DOHH2 (cell line): ENCODE results near the gene SOBP.
A peak's percentile ranks its signal among the peaks of the same experiment; 100 is the strongest.

Source experiments
- H3F3A ChIP-seq: fragments of 200-600 bp; sonication (generic), shearing (Covaris generic); 2 replicates; pipeline ENCODE4 v1.6.0; 2016; ENCODE audit warnings: antibody characterized with exemption, mild to moderate bottlenecking; ENCODE audit not compliant: control insufficient read depth, insufficient read depth
- H3K27ac ChIP-seq: fragments of 200-600 bp; sonication (generic); 2 replicates; pipeline ENCODE4 v1.5.1; 2014; ENCODE audit warnings: low read depth, mild to moderate bottlenecking, low read length, moderate library complexity
- H3K27me3 ChIP-seq: fragments of 200-600 bp; sonication (generic); 2 replicates; pipeline ENCODE4 v1.6.1; 2014; ENCODE audit warnings: mild to moderate bottlenecking, low read length, mixed read lengths; ENCODE audit not compliant: control insufficient read depth
- H3K36me3 ChIP-seq: fragments of 200-600 bp; sonication (generic); 2 replicates; pipeline ENCODE4 v1.6.1; 2014; ENCODE audit warnings: mild to moderate bottlenecking, low read length, moderate library complexity, mixed read lengths; ENCODE audit not compliant: control insufficient read depth
- H3K4me1 ChIP-seq: fragments of 200-600 bp; sonication (generic); 2 replicates; pipeline ENCODE4 v1.6.1; 2014; ENCODE audit warnings: mild to moderate bottlenecking, low read length, mixed read lengths; ENCODE audit not compliant: control insufficient read depth
- H3K4me2 ChIP-seq: fragments of 200-600 bp; sonication (generic); 2 replicates; pipeline ENCODE4 v1.6.0; 2014; ENCODE audit warnings: mild to moderate bottlenecking, low read length, moderate library complexity
- H3K4me3 ChIP-seq: fragments of 200-600 bp; sonication (generic); 2 replicates; pipeline ENCODE4 v1.5.1; 2014; ENCODE audit warnings: mild to moderate bottlenecking, low read length, mixed read lengths
- H3K79me2 ChIP-seq: fragments of 200-600 bp; sonication (generic); 2 replicates; pipeline ENCODE4 v1.6.1; 2014; ENCODE audit warnings: mild to moderate bottlenecking, low read length, mixed read lengths; ENCODE audit not compliant: control insufficient read depth
- H3K9me2 ChIP-seq: fragments of 200-600 bp; sonication (generic); replicated peaks from 2 replicates; pipeline ENCODE4 v1.6.1; 2014; ENCODE audit warnings: mild to moderate bottlenecking, low read length, mixed read lengths; ENCODE audit not compliant: control insufficient read depth
- H3K9me3 ChIP-seq: fragments of 200-600 bp; sonication (generic); 2 replicates; pipeline ENCODE4 v1.6.1; 2014; ENCODE audit warnings: antibody characterized with exemption, low read length, mixed read lengths; ENCODE audit not compliant: control insufficient read depth, insufficient read depth
- H4K20me1 ChIP-seq: fragments of 200-600 bp; sonication (generic); 2 replicates; pipeline ENCODE4 v1.6.0; 2014; ENCODE audit warnings: low read depth, mild to moderate bottlenecking, antibody characterized with exemption, low read length, moderate library complexity; ENCODE audit not compliant: control insufficient read depth, insufficient read depth
- EZH2phosphoT487 ChIP-seq: fragments of 200-600 bp; sonication (generic); IDR thresholded peaks from 2 replicates; pipeline ENCODE4 v1.6.1; 2017; ENCODE audit warnings: borderline replicate concordance, mild to moderate bottlenecking, antibody characterized with exemption, low read length, moderate library complexity, mixed read lengths
- TF ChIP-seq, protein P1 (sequence below): fragments of 200-600 bp; sonication (generic); IDR thresholded peaks from one replicate; pipeline ENCODE4 v1.5.1; 2014; ENCODE audit warnings: antibody characterized with exemption, mild to moderate bottlenecking, low read depth, low read length; ENCODE audit not compliant: poor library complexity, severe bottlenecking

The SOBP gene

DNA sequence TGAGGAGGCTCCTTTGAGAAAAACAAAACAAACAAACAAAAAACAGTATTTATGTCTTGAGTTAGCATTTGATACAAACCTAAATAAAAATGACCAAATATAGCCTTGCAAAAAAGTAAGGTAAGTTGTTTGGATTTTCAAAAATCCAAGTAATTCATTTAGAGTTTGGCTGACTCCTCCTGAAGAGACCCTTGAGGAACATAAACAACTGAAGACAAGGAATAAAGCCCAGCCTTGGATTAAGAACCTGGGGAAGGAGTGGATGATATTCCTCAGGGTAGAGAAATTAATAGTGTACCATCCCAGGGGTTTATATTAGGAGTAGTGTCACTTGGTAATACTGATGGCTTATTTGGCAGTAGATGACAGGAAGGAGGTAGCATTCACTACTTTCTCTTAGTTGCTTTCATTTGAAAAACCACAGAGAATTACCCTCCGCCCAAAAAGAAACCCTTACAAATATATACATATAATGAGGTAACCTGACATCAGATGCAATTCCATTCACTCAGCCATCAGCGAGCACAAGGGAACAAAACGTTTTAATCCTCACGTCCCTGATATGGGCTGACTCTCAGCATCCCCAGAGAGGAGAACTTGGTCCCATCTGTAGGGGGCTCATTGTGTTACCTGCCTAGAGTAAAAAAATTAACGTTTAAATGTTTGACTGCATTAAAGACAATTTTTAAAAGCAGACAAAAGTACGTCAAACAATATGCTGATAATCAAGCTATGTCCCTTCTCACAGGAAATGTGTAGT lies 57.0 kb downstream of the SOBP start:
- H3K4me3 ChIP-seq, result no peak overlapping the region
- H3K9me2 ChIP-seq, result no peaks in the 10 kb centered on the region
- peaks cover 2% of the 10 kb centered on the region for H3F3A ChIP-seq
- no peak overlapping the region for H3K4me2 ChIP-seq
- no peaks in the 10 kb centered on the region for H3K9me3 ChIP-seq
- H4K20me1 ChIP-seq, result no peaks in the 10 kb centered on the region
- no peak for TF ChIP-seq EZH2phosphoT487
- TF ChIP-seq, protein P1, sequence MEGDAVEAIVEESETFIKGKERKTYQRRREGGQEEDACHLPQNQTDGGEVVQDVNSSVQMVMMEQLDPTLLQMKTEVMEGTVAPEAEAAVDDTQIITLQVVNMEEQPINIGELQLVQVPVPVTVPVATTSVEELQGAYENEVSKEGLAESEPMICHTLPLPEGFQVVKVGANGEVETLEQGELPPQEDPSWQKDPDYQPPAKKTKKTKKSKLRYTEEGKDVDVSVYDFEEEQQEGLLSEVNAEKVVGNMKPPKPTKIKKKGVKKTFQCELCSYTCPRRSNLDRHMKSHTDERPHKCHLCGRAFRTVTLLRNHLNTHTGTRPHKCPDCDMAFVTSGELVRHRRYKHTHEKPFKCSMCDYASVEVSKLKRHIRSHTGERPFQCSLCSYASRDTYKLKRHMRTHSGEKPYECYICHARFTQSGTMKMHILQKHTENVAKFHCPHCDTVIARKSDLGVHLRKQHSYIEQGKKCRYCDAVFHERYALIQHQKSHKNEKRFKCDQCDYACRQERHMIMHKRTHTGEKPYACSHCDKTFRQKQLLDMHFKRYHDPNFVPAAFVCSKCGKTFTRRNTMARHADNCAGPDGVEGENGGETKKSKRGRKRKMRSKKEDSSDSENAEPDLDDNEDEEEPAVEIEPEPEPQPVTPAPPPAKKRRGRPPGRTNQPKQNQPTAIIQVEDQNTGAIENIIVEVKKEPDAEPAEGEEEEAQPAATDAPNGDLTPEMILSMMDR, result no peak
- H3K4me1 ChIP-seq, result peaks cover 26% of the 10 kb centered on the region
- no peaks in the 10 kb centered on the region for H3K27me3 ChIP-seq
- H3K27ac ChIP-seq, result no peak overlapping the region
- H3K79me2 ChIP-seq, result no peaks in the 10 kb centered on the region
- peaks cover 2% of the 10 kb centered on the region; the same call in 1 of the 2 replicates for H3K36me3 ChIP-seq

DNA sequence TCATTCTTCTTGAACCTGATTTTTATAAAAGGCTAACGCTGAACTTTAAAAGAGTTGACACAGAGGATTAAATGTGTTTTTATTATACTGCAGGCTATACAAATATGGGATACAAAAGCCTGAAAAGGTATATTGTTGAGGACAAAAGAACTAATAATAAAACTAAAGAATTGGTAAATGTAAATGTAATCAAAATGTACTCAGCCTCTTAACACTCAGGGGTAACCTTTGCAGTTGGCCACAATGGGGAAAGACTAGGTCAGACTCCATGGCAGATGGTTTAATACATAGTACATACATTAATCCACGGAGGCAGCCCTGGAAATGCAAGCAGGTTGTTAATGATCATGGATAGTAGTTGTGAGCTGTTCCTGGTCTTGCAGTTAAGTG lies 57.5 kb downstream of the SOBP start:
- Histone ChIP-seq H3K27ac (no peak overlapping the region), H3K9me2 (no peaks in the 10 kb centered on the region), H4K20me1 (no peaks in the 10 kb centered on the region), H3K4me1 (peaks cover 26% of the 10 kb centered on the region), H3K79me2 (no peaks in the 10 kb centered on the region), H3K9me3 (no peaks in the 10 kb centered on the region), H3K36me3 (peaks cover 2% of the 10 kb centered on the region; the same call in 1 of the 2 replicates), H3K4me3 (no peak overlapping the region), H3K4me2 (no peak overlapping the region), H3F3A (peaks cover 2% of the 10 kb centered on the region), H3K27me3 (no peaks in the 10 kb centered on the region)
- no peak for TF ChIP-seq EZH2phosphoT487
- TF ChIP-seq, protein P1, result no peak

DNA sequence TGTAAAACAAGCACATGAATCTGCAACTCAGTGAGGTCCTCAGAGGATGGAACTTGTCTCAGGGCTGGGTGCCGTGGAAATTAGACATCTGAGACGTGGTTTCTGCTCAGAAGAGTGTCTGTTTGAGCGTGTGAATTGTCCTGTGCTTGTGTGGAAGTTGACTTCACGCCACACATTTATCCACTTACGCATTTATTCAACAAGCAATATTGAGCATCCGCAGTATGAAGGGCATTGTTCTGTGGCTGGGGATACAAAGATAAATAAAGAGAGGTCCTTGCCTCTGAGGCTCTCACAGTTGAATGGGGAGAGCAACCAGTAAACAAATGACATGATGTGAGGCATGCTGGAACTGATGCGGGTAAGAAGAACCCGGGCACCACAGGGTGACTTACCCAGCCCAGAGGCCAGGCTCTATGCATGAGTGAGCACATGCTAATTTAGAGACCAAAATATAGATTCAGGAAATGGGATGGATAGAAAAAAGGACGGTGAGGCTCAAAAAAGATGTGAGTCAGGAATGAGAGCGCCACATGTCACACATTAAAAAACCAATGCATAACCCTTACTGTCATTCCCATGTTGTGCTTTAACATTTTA lies 60.4 kb downstream of the SOBP start:
- no peak for TF ChIP-seq EZH2phosphoT487
- TF ChIP-seq, protein P1, result no peak
- Histone ChIP-seq H3K4me1 (peaks cover 26% of the 10 kb centered on the region), H3F3A (peaks cover 2% of the 10 kb centered on the region), H3K27me3 (no peaks in the 10 kb centered on the region), H3K9me3 (no peaks in the 10 kb centered on the region), H3K27ac (peak overlapping the region; percentile 57), H3K36me3 (peaks cover 2% of the 10 kb centered on the region; the same call in 1 of the 2 replicates), H3K79me2 (no peaks in the 10 kb centered on the region), H4K20me1 (no peaks in the 10 kb centered on the region), H3K4me2 (peak overlapping the region; percentile 76), H3K4me3 (peak overlapping the region; percentile 59), H3K9me2 (no peaks in the 10 kb centered on the region)
